IMR-90 (cell line): ENCODE results near the gene CASZ1. TPM values are rescaled to one million over a fixed set of nuclear protein-coding genes. Genes with fewer than 3 reads are reported as not detected.

ENCODE experiments used
- ATAC-seq: fragments of 200-7000 bp; cut with Tn5 transposase; 2 replicates; pipeline ENCODE4 v1.9.1; 2020; ENCODE audit warnings: low read depth, mild to moderate bottlenecking, moderate library complexity
- BruUV-seq: library from RNA; stranded (reverse); fragments of 400-500 nt; replicated peaks from 2 replicates; lab custom pipeline; 2021; lab: Mats Ljungman, UMichigan
- CTCF ChIA-PET: fragments of 300-600 bp; formaldehyde crosslinking; extraction: SDS; loops from one replicate; lab custom pipeline; 2021; ENCODE audit warnings: antibody characterized with exemption; lab: Yijun Ruan, JAX
- POLR2A ChIA-PET: fragments of 300-600 bp; sonication (Branson Sonifier 250); formaldehyde crosslinking; loops from one replicate; lab custom pipeline; 2022; ENCODE audit warnings: antibody characterized with exemption; ENCODE audit not compliant: unreplicated experiment; lab: Charles Lee
- DNase-seq: peaks from one replicate; pipeline ENCODE4 v3.0.0; 2013
- H2AFZ ChIP-seq: replicated peaks from 2 replicates; pipeline ENCODE3; 2013; ENCODE audit warnings: low read length, mild to moderate bottlenecking; ENCODE audit not compliant: poor library complexity
- H2AK5ac ChIP-seq: 2 replicates; pipeline ENCODE4 v1.6.1; 2013; ENCODE audit warnings: low read depth, low read length, inconsistent platforms
- H2AK9ac ChIP-seq: replicated peaks from 2 replicates; pipeline ENCODE3; 2013; ENCODE audit warnings: mild to moderate bottlenecking, low read depth, low read length, moderate library complexity; ENCODE audit not compliant: poor library complexity
- H2BK120ac ChIP-seq: 2 replicates; pipeline ENCODE4 v1.6.1; 2013; ENCODE audit warnings: low read depth, low read length, inconsistent platforms
- H2BK15ac ChIP-seq: 3 replicates; pipeline ENCODE4 v1.6.1; 2013; ENCODE audit warnings: low read depth, low read length, inconsistent platforms
- H2BK20ac ChIP-seq: 2 replicates; pipeline ENCODE4 v1.6.1; 2013; ENCODE audit warnings: low read depth, mild to moderate bottlenecking, inconsistent platforms, low read length, moderate library complexity
- H2BK5ac ChIP-seq: 2 replicates; pipeline ENCODE4 v1.6.1; 2013; ENCODE audit warnings: mild to moderate bottlenecking, low read depth, low read length, inconsistent platforms; ENCODE audit not compliant: poor library complexity, severe bottlenecking
- H3K14ac ChIP-seq: replicated peaks from 2 replicates; pipeline ENCODE4 v1.6.1; 2013; ENCODE audit warnings: low read depth, low read length, inconsistent platforms
- H3K18ac ChIP-seq: 2 replicates; pipeline ENCODE4 v1.6.1; 2013; ENCODE audit warnings: low read depth, low read length, control low read depth
- H3K23ac ChIP-seq: 2 replicates; pipeline ENCODE4 v1.6.1; 2013; ENCODE audit warnings: low read depth, low read length, inconsistent platforms
- H3K27ac ChIP-seq: 2 replicates; pipeline ENCODE4 v1.5.1; 2013; ENCODE audit warnings: mild to moderate bottlenecking, control low read depth, low read length; ENCODE audit not compliant: insufficient read depth
- H3K27me3 ChIP-seq: 2 replicates; pipeline ENCODE4 v1.6.1; 2013; ENCODE audit warnings: low read length; ENCODE audit not compliant: control insufficient read depth, insufficient read depth
- H3K36me3 ChIP-seq: 2 replicates; pipeline ENCODE4 v1.6.1; 2013; ENCODE audit warnings: low read length, mixed read lengths; ENCODE audit not compliant: control insufficient read depth, insufficient read depth
- H3K4ac ChIP-seq: 2 replicates; pipeline ENCODE4 v1.6.1; 2013; ENCODE audit warnings: low read depth, low read length, inconsistent platforms
- H3K4me1 ChIP-seq: 2 replicates; pipeline ENCODE4 v1.6.1; 2013; ENCODE audit warnings: low read length, mixed read lengths; ENCODE audit not compliant: control insufficient read depth, insufficient read depth
- H3K4me2 ChIP-seq: 2 replicates; pipeline ENCODE4 v1.6.1; 2013; ENCODE audit warnings: low read depth, mild to moderate bottlenecking, control low read depth, low read length, moderate library complexity
- H3K4me3 ChIP-seq: 2 replicates; pipeline ENCODE4 v1.5.1; 2013; ENCODE audit warnings: low read depth, mild to moderate bottlenecking, control low read depth, low read length, moderate library complexity; ENCODE audit not compliant: insufficient read depth
- H3K56ac ChIP-seq: 2 replicates; pipeline ENCODE4 v1.6.1; 2013; ENCODE audit warnings: low read length, inconsistent platforms; ENCODE audit not compliant: insufficient read depth; ENCODE audit errors: extremely low read depth
- H3K79me1 ChIP-seq, 2 experiments: 2 replicates each; pipeline ENCODE4 v1.6.1; 2013; ENCODE audit warnings: low read length in 2 of 2, inconsistent platforms in 1 of 2, low read depth in 1 of 2
- H3K9ac ChIP-seq: 2 replicates; pipeline ENCODE4 v1.6.1; 2013; ENCODE audit warnings: low read depth, low read length, control low read depth
- H3K9me1 ChIP-seq: 2 replicates; pipeline ENCODE4 v1.6.1; 2013; ENCODE audit warnings: low read length, inconsistent platforms; ENCODE audit not compliant: insufficient read depth
- H3K9me3 ChIP-seq: 2 replicates; pipeline ENCODE4 v1.6.1; 2013; ENCODE audit warnings: low read length; ENCODE audit not compliant: control insufficient read depth, insufficient read depth
- H4K20me1 ChIP-seq: 2 replicates; pipeline ENCODE4 v1.6.1; 2013; ENCODE audit warnings: low read length, inconsistent platforms; ENCODE audit not compliant: insufficient read depth
- H4K5ac ChIP-seq: 2 replicates; pipeline ENCODE4 v1.6.1; 2013; ENCODE audit warnings: mild to moderate bottlenecking, low read depth, low read length, control low read depth
- H4K8ac ChIP-seq, 2 experiments: 2 replicates each; pipeline ENCODE4 v1.6.1; 2013; ENCODE audit warnings: low read depth in 2 of 2, low read length in 2 of 2, control low read depth in 1 of 2, inconsistent platforms in 1 of 2
- H4K91ac ChIP-seq: 2 replicates; pipeline ENCODE4 v1.6.1; 2013; ENCODE audit warnings: low read depth, low read length, inconsistent platforms; ENCODE audit not compliant: insufficient read depth
- FOS ChIP-seq: fragments of 150-350 bp; IDR thresholded peaks from 2 replicates; pipeline ENCODE4 v1.6.1; 2016; ENCODE audit warnings: low read depth, low read length
- WGBS, 2 experiments: methylation state at CpG; one replicate each; pipeline versions ENCODE4 v1.1.5 to v1.1.7; 2013; ENCODE audit warnings: missing lambda C conversion rate in 2 of 2; ENCODE audit not compliant: insufficient read length in 1 of 2; ENCODE audit errors: extremely low coverage in 2 of 2; 5-methylcytosine and 5-hydroxymethylcytosine counted together
- dilution Hi-C: fragments of 300-500 bp; cut with HindIII; formaldehyde crosslinking; loops from one replicate; pipeline ENCODE4 v1.14.3; 2018; ENCODE audit warnings: low sequenced_read_pairs; ENCODE audit not compliant: unreplicated experiment
- in situ Hi-C: fragments of 300-500 bp; cut with MboI; formaldehyde crosslinking; loops from 3 replicates; pipeline ENCODE4 v1.14.3; 2019; ENCODE audit warnings: low sequenced_read_pairs, inconsistent platforms, mixed read lengths
- intact Hi-C: fragments of 100-400 bp; cut with micrococcal nuclease; formaldehyde crosslinking; loops from 2 replicates; pipeline ENCODE4 v1.10.0; 2022
- polyA plus RNA-seq, 3 experiments: library from polyadenylated mRNA; depleted of rRNA; stranded (reverse); fragments of >200 nt; gene quantifications; 2 replicates each; pipeline ENCODE4 v1.2.3, GENCODE V29; 2012; ENCODE audit warnings: low replicate concordance in 1 of 3
- total RNA-seq: library from RNA; depleted of rRNA; stranded (reverse); fragments of >200 nt; gene quantifications from 2 replicates; pipeline ENCODE4 v1.2.3, GENCODE V29; 2012

The CASZ1 gene
- total and polyA plus RNA-seq, 2 of the 4 experiments (the other 2 are of a cell fraction), result 0.18 to 0.24 TPM

- intact Hi-C loops (no loop called here), in situ Hi-C loops (no loop called here), dilution Hi-C loops (no loop called here)
- 90% methylated on average over 2 of the region's 9 CpGs; no CpG with 5 or more reads in 1 of the 2 experiments for WGBS, 2 experiments
- DNase-seq (no peak), ATAC-seq (no peak)
- Histone ChIP-seq H3K27ac (no peak overlapping the region), H3K14ac (no peak overlapping the region), H2BK15ac (no peak overlapping the region), H3K4me3 (no peak overlapping the region), H3K4ac (no peak overlapping the region), H3K79me1 (0 out of 4 replicates have a peak, but pooled peaks cover 0 to 8% of the 10 kb centered on the region in 2 experiments), H3K56ac (no peak overlapping the region), H3K9ac (no peak overlapping the region), H2AK5ac (no peak overlapping the region), H3K18ac (no peak overlapping the region), H3K36me3 (peaks cover 21% of the 10 kb centered on the region), H4K91ac (no peak overlapping the region), H3K27me3 (no peaks in the 10 kb centered on the region), H2AK9ac (no peak overlapping the region), H2BK120ac (no peak overlapping the region), H3K9me1 (no peaks in the 10 kb centered on the region), H4K20me1 (no peaks in the 10 kb centered on the region), H2AFZ (no peak overlapping the region), H3K9me3 (no peaks in the 10 kb centered on the region), H2BK20ac (no peak overlapping the region), H4K5ac (no peak overlapping the region), H3K4me1 (no peaks in the 10 kb centered on the region), H4K8ac (no peak overlapping the region), H2BK5ac (no peak overlapping the region), H3K23ac (no peak overlapping the region), H3K4me2 (no peak overlapping the region)
- no TSS peak for BruUV-seq
- TF ChIP-seq FOS, result no peak
- POLR2A ChIA-PET, result no interaction called here
- CTCF ChIA-PET, result no interaction called here
Observed at GRCh38 chr1:10621906-10622305, 174.5 kb downstream of the CASZ1 start.
